ENCODE results near the gene RFTN1. TPM values are rescaled to one million over a fixed set of nuclear protein-coding genes. Genes with fewer than 3 reads are reported as not detected.

Gene RFTN1
- polyA plus RNA-seq, 3 donors: 17.4 to 28.0 (median 27.2) TPM

DNA sequence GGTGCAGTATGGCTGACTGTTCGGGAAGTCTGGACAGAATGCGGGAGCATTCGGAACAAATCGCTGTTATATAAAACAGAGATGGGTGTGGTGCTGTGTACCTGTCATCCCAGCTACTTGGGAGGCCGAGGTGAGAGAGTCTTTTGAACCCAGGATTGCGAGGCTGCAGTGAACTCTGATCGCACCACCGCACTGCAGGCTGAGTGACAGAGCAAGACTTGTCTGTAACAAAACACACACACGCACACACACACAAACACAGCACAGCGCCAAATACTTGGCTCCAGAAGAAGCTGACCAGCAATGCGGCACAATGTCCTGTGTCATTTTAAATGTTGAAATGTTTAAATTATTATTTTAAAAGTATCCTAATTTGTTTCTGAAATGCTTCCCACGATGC, 12.6 kb downstream of the RFTN1 start:
- peaks cover 18% of the 10 kb centered on the region for H3K79me2 ChIP-seq (ENCODE audit: insufficient read depth, low read length)
- Mint-ChIP-seq H3K27me3 (ENCODE audit: low read depth in 3 of 3) (no peaks in the 10 kb centered on the region), H3K9me3 (peaks cover 3 to 12% (median 7%) of the 10 kb centered on the region in 7 donors), H3K4me3 (no peak overlapping the region), H3K27ac (no peak overlapping the region), H3K4me1 (peaks cover 43% of the 10 kb centered on the region), H3K36me3 (peaks cover 17 to 40% of the 10 kb centered on the region in 2 donors)
- peaks cover 0 to 6% of the 10 kb centered on the region in 2 donors for H3K9me3 ChIP-seq (replicated peaks in 1 of 2; ENCODE audit: control insufficient read depth in 1 of 2, insufficient read depth in 1 of 2, low read length in 2 of 2)
- no peak overlapping the region for H3K4me3 ChIP-seq (replicated peaks in 1 of 3; ENCODE audit: low read depth in 2 of 3, low read length in 3 of 3)
- H3K4me1 ChIP-seq (ENCODE audit: control insufficient read depth in 1 of 2, insufficient read depth in 2 of 2, low read length in 2 of 2): peaks cover 36% of the 10 kb centered on the region in 2 donors
- TF ChIP-seq, protein P1, sequence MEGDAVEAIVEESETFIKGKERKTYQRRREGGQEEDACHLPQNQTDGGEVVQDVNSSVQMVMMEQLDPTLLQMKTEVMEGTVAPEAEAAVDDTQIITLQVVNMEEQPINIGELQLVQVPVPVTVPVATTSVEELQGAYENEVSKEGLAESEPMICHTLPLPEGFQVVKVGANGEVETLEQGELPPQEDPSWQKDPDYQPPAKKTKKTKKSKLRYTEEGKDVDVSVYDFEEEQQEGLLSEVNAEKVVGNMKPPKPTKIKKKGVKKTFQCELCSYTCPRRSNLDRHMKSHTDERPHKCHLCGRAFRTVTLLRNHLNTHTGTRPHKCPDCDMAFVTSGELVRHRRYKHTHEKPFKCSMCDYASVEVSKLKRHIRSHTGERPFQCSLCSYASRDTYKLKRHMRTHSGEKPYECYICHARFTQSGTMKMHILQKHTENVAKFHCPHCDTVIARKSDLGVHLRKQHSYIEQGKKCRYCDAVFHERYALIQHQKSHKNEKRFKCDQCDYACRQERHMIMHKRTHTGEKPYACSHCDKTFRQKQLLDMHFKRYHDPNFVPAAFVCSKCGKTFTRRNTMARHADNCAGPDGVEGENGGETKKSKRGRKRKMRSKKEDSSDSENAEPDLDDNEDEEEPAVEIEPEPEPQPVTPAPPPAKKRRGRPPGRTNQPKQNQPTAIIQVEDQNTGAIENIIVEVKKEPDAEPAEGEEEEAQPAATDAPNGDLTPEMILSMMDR (IDR thresholded peaks at IDR 0.05): no peak
- H3K9ac ChIP-seq (ENCODE audit: insufficient read depth, low read length, poor library complexity, severe bottlenecking): no peak overlapping the region
- intact Hi-C loops (cut with micrococcal nuclease): no loop called here
- no peak for DNase-seq
- H3K4me2 ChIP-seq (replicated peaks; ENCODE audit: extremely low read depth, low read length, poor library complexity, severe bottlenecking): no peak overlapping the region
- H3K27ac ChIP-seq (ENCODE audit: low read depth in 1 of 2, low read length in 2 of 2): no peak overlapping the region
- H2AFZ ChIP-seq (ENCODE audit: insufficient read depth, low read depth, low read length, poor library complexity, severe bottlenecking): no peak overlapping the region
- H3K36me3 ChIP-seq (replicated peaks in 1 of 2; ENCODE audit: control insufficient read depth in 1 of 2, insufficient read depth in 2 of 2, low read length in 2 of 2): no peaks in the 10 kb centered on the region
- peaks cover 34% of the 10 kb centered on the region for H4K20me1 ChIP-seq (ENCODE audit: insufficient read depth, low read length)
- no peaks in the 10 kb centered on the region for H3K27me3 ChIP-seq (ENCODE audit: control insufficient read depth in 2 of 2, insufficient read depth in 2 of 2, low read length in 2 of 2)
- 99% methylated on average over 5 of the region's 12 CpGs for WGBS (ENCODE audit: insufficient coverage)

DNA sequence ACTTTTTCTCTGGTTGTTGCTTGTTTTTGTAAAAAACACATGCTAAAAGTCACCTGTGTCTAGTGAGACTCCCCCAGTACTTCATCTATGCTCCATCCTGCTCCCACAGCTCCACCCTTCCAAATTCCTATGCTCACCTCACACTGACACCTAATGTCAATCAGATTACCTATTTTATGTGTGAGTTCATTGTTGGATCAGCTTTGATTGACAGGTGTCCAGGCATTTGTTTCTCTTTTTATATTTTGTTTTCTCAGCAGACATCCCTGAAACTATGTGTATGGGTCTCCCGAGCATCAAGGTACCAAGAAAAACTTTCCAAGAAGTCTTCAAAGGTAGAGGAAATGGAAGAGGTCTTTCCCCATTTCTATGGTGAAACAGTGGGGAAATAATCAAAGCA, 13.4 kb downstream of the RFTN1 start:
- Histone ChIP-seq H3K4me2 (replicated peaks; ENCODE audit: extremely low read depth, low read length, poor library complexity, severe bottlenecking) (no peak overlapping the region), H3K27me3 (ENCODE audit: control insufficient read depth in 2 of 2, insufficient read depth in 2 of 2, low read length in 2 of 2) (no peaks in the 10 kb centered on the region), H2AFZ (ENCODE audit: insufficient read depth, low read depth, low read length, poor library complexity, severe bottlenecking) (no peak overlapping the region), H3K4me1 (ENCODE audit: control insufficient read depth in 1 of 2, insufficient read depth in 2 of 2, low read length in 2 of 2) (peaks cover 32 to 33% of the 10 kb centered on the region in 2 donors), H4K20me1 (ENCODE audit: insufficient read depth, low read length) (peaks cover 35% of the 10 kb centered on the region), H3K9ac (ENCODE audit: insufficient read depth, low read length, poor library complexity, severe bottlenecking) (no peak overlapping the region), H3K36me3 (replicated peaks in 1 of 2; ENCODE audit: control insufficient read depth in 1 of 2, insufficient read depth in 2 of 2, low read length in 2 of 2) (no peaks in the 10 kb centered on the region), H3K4me3 (replicated peaks in 1 of 3; ENCODE audit: low read depth in 2 of 3, low read length in 3 of 3) (no peak overlapping the region), H3K9me3 (replicated peaks in 1 of 2; ENCODE audit: control insufficient read depth in 1 of 2, insufficient read depth in 1 of 2, low read length in 2 of 2) (peaks cover 0 to 6% of the 10 kb centered on the region in 2 donors), H3K79me2 (ENCODE audit: insufficient read depth, low read length) (peaks cover 16% of the 10 kb centered on the region), H3K27ac (ENCODE audit: low read depth in 1 of 2, low read length in 2 of 2) (no peak overlapping the region)
- WGBS (ENCODE audit: insufficient coverage): no CpG with 5 or more reads among the region's 1 CpG
- H3K27me3 Mint-ChIP-seq (ENCODE audit: low read depth in 3 of 3): no peaks in the 10 kb centered on the region
- TF ChIP-seq, protein P1 (IDR thresholded peaks at IDR 0.05): no peak
- no peak overlapping the region for H3K4me3 Mint-ChIP-seq
- intact Hi-C loops (cut with micrococcal nuclease): no loop called here
- no peak for DNase-seq
- H3K9me3 Mint-ChIP-seq: peaks cover 3 to 12% (median 7%) of the 10 kb centered on the region in 7 donors
- H3K4me1 Mint-ChIP-seq: peaks cover 42% of the 10 kb centered on the region
- peaks cover 14 to 32% of the 10 kb centered on the region in 2 donors for H3K36me3 Mint-ChIP-seq
- no peak overlapping the region for H3K27ac Mint-ChIP-seq
